Esophagus squamous epithelium (tissue), 4 donors: ENCODE data around the gene GAS2.

Experiments
- POLR2A ChIP-seq, 4 donors: fragments of 450-650 bp; IDR thresholded peaks; one replicate each; pipeline ENCODE4 v1.6.1; 2017; ENCODE audit warnings: antibody characterized with exemption in 4 of 4, mild to moderate bottlenecking in 4 of 4, moderate library complexity in 3 of 4
- TF ChIP-seq, protein P1 (sequence below), 6 experiments: fragments of 450-650 bp in 4 of 6; fragments of 200-600 bp in 2 of 6; sonication (generic) in 2 of 6; IDR thresholded peaks; one replicate each; pipeline ENCODE4 v1.5.1; 2016 to 2019; ENCODE audit warnings: antibody characterized with exemption in 6 of 6, mild to moderate bottlenecking in 4 of 6, moderate library complexity in 4 of 6

DNA sequence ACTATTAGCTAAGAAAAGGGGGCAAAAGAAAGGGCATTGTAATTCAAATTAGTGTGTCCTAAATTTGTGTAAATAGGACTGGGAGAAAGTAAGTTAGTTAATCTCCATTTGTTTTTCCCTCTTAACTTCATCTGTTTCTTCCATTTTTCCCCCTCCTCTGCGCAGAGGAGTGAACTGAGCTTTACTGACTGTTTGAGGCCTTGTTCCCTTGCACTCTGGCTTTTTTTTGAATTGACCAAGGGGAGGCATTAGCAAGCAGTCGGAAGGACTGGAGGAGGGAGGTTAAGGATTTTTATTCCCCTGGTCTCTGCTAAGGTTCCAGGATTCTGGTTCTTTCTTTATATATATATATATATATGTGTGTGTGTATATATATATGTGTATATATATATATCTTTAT lies 25.5 kb upstream of the GAS2 start:
- TF ChIP-seq, protein P1, sequence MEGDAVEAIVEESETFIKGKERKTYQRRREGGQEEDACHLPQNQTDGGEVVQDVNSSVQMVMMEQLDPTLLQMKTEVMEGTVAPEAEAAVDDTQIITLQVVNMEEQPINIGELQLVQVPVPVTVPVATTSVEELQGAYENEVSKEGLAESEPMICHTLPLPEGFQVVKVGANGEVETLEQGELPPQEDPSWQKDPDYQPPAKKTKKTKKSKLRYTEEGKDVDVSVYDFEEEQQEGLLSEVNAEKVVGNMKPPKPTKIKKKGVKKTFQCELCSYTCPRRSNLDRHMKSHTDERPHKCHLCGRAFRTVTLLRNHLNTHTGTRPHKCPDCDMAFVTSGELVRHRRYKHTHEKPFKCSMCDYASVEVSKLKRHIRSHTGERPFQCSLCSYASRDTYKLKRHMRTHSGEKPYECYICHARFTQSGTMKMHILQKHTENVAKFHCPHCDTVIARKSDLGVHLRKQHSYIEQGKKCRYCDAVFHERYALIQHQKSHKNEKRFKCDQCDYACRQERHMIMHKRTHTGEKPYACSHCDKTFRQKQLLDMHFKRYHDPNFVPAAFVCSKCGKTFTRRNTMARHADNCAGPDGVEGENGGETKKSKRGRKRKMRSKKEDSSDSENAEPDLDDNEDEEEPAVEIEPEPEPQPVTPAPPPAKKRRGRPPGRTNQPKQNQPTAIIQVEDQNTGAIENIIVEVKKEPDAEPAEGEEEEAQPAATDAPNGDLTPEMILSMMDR (IDR thresholded peaks at IDR 0.05) = no peak
- no peak for TF ChIP-seq POLR2A (IDR thresholded peaks at IDR 0.05)
